Astrocyte of the spinal cord (primary cell): ENCODE data around the gene GPX2.
"Not testable (repeated sequence)": the region's sequence is repeated elsewhere in the genome, so short reads cannot be mapped to it uniquely, and the experiment has no call there.

Source experiments
- DNase-seq: peaks from one replicate; pipeline ENCODE4 v3.0.0; 2011; ENCODE audit warnings: low read depth, low spot score
- H3K4me3 ChIP-seq: 2 replicates; pipeline ENCODE4 v1.5.1; 2011; ENCODE audit warnings: low read depth, mild to moderate bottlenecking, low read length, moderate library complexity
- CTCF ChIP-seq: IDR thresholded peaks from 2 replicates; pipeline ENCODE4 v1.5.1; 2012; ENCODE audit warnings: low read depth, mild to moderate bottlenecking, low read length, inconsistent platforms
- in situ Hi-C: cut with HindIII; loops from 2 replicates; pipeline ENCODE4 v1.10.0; 2017; ENCODE audit warnings: low sequenced_read_pairs

The GPX2 gene

GRCh38 chr14:64919618-64920017, 22.9 kb downstream of the GPX2 start:
- in situ Hi-C loops: no loop called here
- DNase-seq: no peak
- no peak for TF ChIP-seq CTCF
- no peak overlapping the region for H3K4me3 ChIP-seq

GRCh38 chr14:64919215-64919614, 23.3 kb downstream of the GPX2 start:
- no peak for DNase-seq
- TF ChIP-seq CTCF: no peak
- in situ Hi-C loops: no loop called here
- H3K4me3 ChIP-seq: no peak overlapping the region

DNA sequence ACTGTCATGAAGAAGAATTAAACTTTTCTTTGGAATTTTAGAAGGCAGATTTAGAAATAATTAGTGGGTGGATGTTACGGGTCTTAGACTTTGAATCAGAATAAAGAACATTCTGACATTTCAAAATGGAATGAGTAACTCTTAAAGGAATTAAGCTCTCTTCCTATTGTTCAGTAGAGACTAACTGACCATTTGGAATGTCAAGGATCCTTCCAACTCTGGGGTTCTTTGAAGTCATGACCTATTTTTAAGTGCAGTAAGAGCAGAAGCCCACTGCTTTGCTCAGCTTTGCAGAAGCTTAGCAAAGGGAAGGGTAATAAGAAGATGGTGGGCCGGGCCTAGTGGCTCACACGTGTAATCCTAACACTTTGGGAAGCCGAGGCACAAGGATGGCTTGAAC, 24.3 kb downstream of the GPX2 start:
- in situ Hi-C loops: no loop called here
- no peak for DNase-seq
- no peak overlapping the region for H3K4me3 ChIP-seq
- TF ChIP-seq CTCF: no peak

DNA sequence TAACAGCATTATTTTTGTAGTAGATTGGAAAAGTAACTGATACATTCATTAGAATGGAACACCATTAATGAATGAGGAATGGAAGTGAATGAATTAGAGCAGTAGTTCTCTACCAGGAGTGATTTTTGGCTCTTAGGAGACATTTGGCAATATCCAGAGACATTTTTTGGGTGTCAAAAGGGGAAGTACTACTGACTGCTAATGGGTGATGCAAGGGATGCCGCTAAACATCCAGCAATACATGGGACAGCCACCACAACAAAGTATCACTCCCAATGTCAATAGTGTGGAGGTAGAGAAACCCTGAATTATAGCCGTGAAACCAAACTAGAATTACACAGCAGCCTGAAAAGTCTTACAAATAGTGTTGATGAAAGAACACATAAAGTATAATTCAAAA, 26.7 kb downstream of the GPX2 start:
- no peak for DNase-seq
- in situ Hi-C loops: no loop called here
- no peak overlapping the region for H3K4me3 ChIP-seq
- TF ChIP-seq CTCF: no peak

- DNase-seq: no peak
- TF ChIP-seq CTCF: no peak
- in situ Hi-C loops: no loop called here
- H3K4me3 ChIP-seq: peak overlapping the region; percentile 82
Observed at GRCh38 chr14:64915029-64915424, 27.5 kb downstream of the GPX2 start.

- H3K4me3 ChIP-seq: peak within 1 kb of the TSS; percentile 82
- in situ Hi-C loops: no loop called here
- TF ChIP-seq CTCF: no peak
- peak; percentile 97 for DNase-seq
Observed at GRCh38 chr14:64914237-64915028, 28.1 kb downstream of the GPX2 start, which contains the start of gene CHURC1. Gene CHURC1, plus strand, starts transcription at chr14:64914455. Its CDS starts 41 bp downstream, at chr14:64914496.

GRCh38 chr14:64913477-64913876, 29.1 kb downstream of the GPX2 start:
- in situ Hi-C loops, H3K4me3 ChIP-seq, DNase-seq: not testable (repeated sequence)
